Measurements from ENCODE around the gene SHOC2.

GRCh38 chr10:110919349-110919931, at the start of gene SHOC2:
- peak; percentile 8 for TF ChIP-seq CTCF (IDR thresholded peaks at IDR 0.05; ENCODE audit: low read depth, low read length)
- TF ChIP-seq POLR2A (IDR thresholded peaks at IDR 0.05; ENCODE audit: extremely low read depth, insufficient read length), result peak; percentile 78
